ENCODE data around the gene CEBPG. TPM values are rescaled to one million over a fixed set of nuclear protein-coding genes. Genes with fewer than 3 reads are reported as not detected.

CEBPG gene
- total RNA-seq, 4 donors from 2014 or later, result 38.0 to 48.3 (median 43.1) TPM

- H3K4me3 ChIP-seq (ENCODE audit: low read depth, poor library complexity, severe bottlenecking), result no peak overlapping the region
- intact Hi-C loops (cut with DNase I; ENCODE audit: low total_unique reads), result no loop called here
- no peak for TF ChIP-seq POLR2A (IDR thresholded peaks at IDR 0.05)
- TF ChIP-seq, protein P1, sequence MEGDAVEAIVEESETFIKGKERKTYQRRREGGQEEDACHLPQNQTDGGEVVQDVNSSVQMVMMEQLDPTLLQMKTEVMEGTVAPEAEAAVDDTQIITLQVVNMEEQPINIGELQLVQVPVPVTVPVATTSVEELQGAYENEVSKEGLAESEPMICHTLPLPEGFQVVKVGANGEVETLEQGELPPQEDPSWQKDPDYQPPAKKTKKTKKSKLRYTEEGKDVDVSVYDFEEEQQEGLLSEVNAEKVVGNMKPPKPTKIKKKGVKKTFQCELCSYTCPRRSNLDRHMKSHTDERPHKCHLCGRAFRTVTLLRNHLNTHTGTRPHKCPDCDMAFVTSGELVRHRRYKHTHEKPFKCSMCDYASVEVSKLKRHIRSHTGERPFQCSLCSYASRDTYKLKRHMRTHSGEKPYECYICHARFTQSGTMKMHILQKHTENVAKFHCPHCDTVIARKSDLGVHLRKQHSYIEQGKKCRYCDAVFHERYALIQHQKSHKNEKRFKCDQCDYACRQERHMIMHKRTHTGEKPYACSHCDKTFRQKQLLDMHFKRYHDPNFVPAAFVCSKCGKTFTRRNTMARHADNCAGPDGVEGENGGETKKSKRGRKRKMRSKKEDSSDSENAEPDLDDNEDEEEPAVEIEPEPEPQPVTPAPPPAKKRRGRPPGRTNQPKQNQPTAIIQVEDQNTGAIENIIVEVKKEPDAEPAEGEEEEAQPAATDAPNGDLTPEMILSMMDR (IDR thresholded peaks at IDR 0.05), result no peak
- no peak for DNase-seq (ENCODE audit: low spot score in 2 of 2)
- WGBS, 2 donors, result 69 to 75% methylated on average over 18 of the region's 18 CpGs
These were observed 31.2 kb downstream of the CEBPG start for GRCh38 chr19:33404506-33405253.

- TF ChIP-seq, protein P1 (IDR thresholded peaks at IDR 0.05), result no peak
- TF ChIP-seq POLR2A (IDR thresholded peaks at IDR 0.05), result no peak
- DNase-seq (ENCODE audit: low spot score in 2 of 2), result no peak
- intact Hi-C loops (cut with DNase I; ENCODE audit: low total_unique reads), result no loop called here
These were observed 31.7 kb downstream of the CEBPG start for GRCh38 chr19:33405254-33405552.

DNA sequence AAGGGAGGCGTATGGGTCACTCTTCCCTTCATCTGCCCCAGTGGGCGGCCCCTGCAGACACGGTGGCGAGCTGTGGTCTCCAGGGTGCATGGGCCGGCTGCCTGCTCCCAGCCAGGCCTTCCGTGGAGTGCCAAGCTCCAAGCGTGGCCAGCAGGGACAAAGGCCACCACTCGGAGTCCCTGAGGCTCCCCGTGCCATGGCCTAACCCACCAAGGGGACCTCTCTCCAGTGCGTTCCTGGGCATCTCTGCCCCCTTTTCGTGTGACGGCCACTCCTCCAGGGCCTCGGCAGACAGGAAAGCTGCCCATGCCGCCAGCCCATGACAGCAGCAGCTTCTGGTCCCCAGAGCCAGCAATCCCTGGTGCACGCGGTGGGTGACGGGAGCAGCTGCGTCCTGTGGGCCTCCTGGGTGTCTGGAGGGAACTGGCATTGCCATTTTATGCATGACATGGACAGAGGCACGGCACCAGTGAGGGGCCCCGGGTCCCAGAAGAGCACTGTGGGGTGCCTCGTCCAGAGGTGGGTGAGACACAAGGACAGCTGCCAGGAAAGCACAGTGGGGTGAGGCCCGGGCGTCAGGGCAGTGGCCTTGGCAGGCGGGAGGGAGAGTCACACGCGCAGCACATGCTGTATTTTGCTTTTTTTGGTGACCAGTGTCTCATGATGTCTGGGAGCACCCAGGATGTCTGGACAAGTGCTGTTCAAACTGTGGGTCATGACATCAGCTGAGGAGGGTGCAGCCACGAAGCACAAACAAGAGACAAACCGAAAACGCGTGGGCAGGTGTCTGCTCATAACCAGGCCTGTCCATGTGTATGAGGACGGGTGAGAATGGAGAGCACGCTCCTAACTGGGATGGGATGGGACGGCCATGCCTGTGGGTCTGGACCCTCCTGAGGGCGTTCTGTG, 32.3 kb downstream of the CEBPG start:
- TF ChIP-seq, protein P1 (IDR thresholded peaks at IDR 0.05), result no peak
- TF ChIP-seq POLR2A (IDR thresholded peaks at IDR 0.05), result no peak
- no peak for DNase-seq (ENCODE audit: low spot score in 2 of 2)
- intact Hi-C loops (cut with DNase I; ENCODE audit: low total_unique reads), result loop anchor here (2.0 kb wide), 1 partner anchor 165 kb away; no protein-coding TSS in a partner anchor
- WGBS, 2 donors, result 76 to 77% methylated on average over 31 to 34 of the region's 34 CpGs
- H3K4me3 ChIP-seq (ENCODE audit: low read depth, poor library complexity, severe bottlenecking), result no peak overlapping the region

More at GRCh38 chr19:33405254-33405552, 31.7 kb downstream of the CEBPG start:
- WGBS, 2 donors, result 56 to 71% methylated on average over 8 of the region's 8 CpGs
- no peak overlapping the region for H3K4me3 ChIP-seq (ENCODE audit: low read depth, poor library complexity, severe bottlenecking)

- WGBS, 2 donors, result 67 to 78% methylated on average over 10 to 11 of the region's 13 CpGs
- intact Hi-C loops (cut with DNase I; ENCODE audit: low total_unique reads), result loop anchor here (2.0 kb wide), 1 partner anchor 166 kb away; no protein-coding TSS in a partner anchor
- no peak overlapping the region for H3K4me3 ChIP-seq (ENCODE audit: low read depth, poor library complexity, severe bottlenecking)
- peak; percentile 71 to 95 for DNase-seq (ENCODE audit: low spot score in 2 of 2)
- TF ChIP-seq, protein P1 (IDR thresholded peaks at IDR 0.05), result peak in 1 of 3 donors; percentile 93
- TF ChIP-seq POLR2A (IDR thresholded peaks at IDR 0.05), result no peak
These were observed 33.1 kb downstream of the CEBPG start for GRCh38 chr19:33406521-33407139.

DNA sequence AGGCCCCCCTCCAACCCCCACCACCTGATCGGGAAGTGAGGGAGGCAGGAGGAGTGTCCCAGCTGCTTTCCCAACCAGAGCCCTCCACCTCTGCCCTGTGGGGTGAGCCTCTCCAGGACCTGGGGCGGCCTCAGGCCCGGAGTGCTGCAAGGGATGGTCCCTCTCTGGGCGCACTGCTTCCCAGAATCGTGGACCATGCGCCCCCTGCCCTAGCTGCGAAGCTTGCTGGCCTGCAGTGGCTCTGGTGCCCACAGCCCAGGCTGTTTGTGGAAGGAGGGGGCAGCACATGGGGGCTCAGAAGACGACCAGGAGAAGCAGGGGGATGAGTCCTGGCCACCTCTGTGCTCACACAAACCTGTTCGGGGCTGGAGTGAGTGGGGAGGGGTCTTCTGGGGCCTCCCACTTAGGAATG, 33.6 kb downstream of the CEBPG start:
- no peak for TF ChIP-seq POLR2A (IDR thresholded peaks at IDR 0.05)
- TF ChIP-seq, protein P1 (IDR thresholded peaks at IDR 0.05), result no peak
- WGBS, 2 donors, result 27 to 32% methylated on average over 6 to 9 of the region's 9 CpGs
- DNase-seq (ENCODE audit: low spot score in 2 of 2), result no peak
- intact Hi-C loops (cut with DNase I; ENCODE audit: low total_unique reads), result loop anchor here (2.0 kb wide), 1 partner anchor 166 kb away; no protein-coding TSS in a partner anchor
- H3K4me3 ChIP-seq (ENCODE audit: low read depth, poor library complexity, severe bottlenecking), result no peak overlapping the region
